SK-N-SH (cell line): ENCODE data around the gene ZNF454.

Source experiments
- CHD2 ChIP-seq: fragments of 150-350 bp; IDR thresholded peaks from 2 replicates; pipeline ENCODE4 v1.6.1; 2018; ENCODE audit warnings: low read length; ENCODE audit not compliant: partially characterized antibody
- FOXM1 ChIP-seq: IDR thresholded peaks from 2 replicates; pipeline ENCODE4 v1.4.0; 2012; ENCODE audit warnings: low read depth, mild to moderate bottlenecking
- GABPA ChIP-seq: IDR thresholded peaks from 2 replicates; pipeline ENCODE4 v1.4.0; 2012; ENCODE audit warnings: low read depth, mild to moderate bottlenecking
- MEF2A ChIP-seq: IDR thresholded peaks from 2 replicates; pipeline ENCODE4 v1.4.0; 2012; ENCODE audit warnings: low read depth, borderline replicate concordance
- TAF1 ChIP-seq: IDR thresholded peaks from 2 replicates; pipeline ENCODE4 v1.6.1; 2012; ENCODE audit warnings: low read depth, mild to moderate bottlenecking, low read length, moderate library complexity, borderline replicate concordance
- TEAD4 ChIP-seq: IDR thresholded peaks from 2 replicates; pipeline ENCODE4 v1.4.0; 2012; ENCODE audit warnings: mild to moderate bottlenecking, borderline replicate concordance; ENCODE audit not compliant: insufficient read depth
- TF ChIP-seq, protein P1 (sequence below): fragments of 200-600 bp; sonication (generic); IDR thresholded peaks from 2 replicates; pipeline ENCODE4 v1.6.1; 2017; ENCODE audit warnings: antibody characterized with exemption, mild to moderate bottlenecking, moderate library complexity
- TF ChIP-seq, protein P2 (sequence below): fragments of 150-350 bp; IDR thresholded peaks from 2 replicates; pipeline ENCODE4 v1.6.1; 2016; ENCODE audit warnings: mild to moderate bottlenecking, low read depth, low read length

DNA sequence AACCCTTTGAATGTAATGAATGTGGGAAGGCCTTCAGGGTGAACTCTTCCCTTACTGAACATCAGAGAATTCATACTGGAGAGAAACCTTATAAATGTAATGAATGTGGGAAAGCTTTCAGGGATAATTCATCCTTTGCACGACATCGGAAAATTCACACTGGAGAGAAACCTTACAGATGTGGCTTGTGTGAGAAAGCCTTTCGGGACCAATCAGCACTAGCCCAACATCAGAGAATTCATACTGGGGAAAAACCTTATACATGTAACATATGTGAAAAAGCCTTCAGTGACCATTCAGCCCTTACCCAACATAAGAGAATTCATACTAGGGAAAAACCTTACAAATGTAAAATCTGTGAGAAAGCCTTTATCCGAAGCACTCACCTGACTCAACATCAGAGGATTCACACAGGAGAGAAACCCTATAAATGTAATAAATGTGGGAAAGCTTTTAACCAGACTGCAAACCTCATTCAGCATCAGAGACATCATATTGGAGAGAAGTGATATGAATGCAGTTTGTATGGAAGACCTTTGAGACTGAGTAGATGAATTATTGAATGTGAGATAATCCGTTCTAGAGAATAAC lies 24.6 kb downstream of the ZNF454 start:
- TF ChIP-seq, protein P1, sequence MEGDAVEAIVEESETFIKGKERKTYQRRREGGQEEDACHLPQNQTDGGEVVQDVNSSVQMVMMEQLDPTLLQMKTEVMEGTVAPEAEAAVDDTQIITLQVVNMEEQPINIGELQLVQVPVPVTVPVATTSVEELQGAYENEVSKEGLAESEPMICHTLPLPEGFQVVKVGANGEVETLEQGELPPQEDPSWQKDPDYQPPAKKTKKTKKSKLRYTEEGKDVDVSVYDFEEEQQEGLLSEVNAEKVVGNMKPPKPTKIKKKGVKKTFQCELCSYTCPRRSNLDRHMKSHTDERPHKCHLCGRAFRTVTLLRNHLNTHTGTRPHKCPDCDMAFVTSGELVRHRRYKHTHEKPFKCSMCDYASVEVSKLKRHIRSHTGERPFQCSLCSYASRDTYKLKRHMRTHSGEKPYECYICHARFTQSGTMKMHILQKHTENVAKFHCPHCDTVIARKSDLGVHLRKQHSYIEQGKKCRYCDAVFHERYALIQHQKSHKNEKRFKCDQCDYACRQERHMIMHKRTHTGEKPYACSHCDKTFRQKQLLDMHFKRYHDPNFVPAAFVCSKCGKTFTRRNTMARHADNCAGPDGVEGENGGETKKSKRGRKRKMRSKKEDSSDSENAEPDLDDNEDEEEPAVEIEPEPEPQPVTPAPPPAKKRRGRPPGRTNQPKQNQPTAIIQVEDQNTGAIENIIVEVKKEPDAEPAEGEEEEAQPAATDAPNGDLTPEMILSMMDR, result no peak
- TF ChIP-seq TAF1 (no peak), CHD2 (no peak), TEAD4 (no peak), GABPA (no peak), MEF2A (no peak), FOXM1 (no peak)
- TF ChIP-seq, protein P2, sequence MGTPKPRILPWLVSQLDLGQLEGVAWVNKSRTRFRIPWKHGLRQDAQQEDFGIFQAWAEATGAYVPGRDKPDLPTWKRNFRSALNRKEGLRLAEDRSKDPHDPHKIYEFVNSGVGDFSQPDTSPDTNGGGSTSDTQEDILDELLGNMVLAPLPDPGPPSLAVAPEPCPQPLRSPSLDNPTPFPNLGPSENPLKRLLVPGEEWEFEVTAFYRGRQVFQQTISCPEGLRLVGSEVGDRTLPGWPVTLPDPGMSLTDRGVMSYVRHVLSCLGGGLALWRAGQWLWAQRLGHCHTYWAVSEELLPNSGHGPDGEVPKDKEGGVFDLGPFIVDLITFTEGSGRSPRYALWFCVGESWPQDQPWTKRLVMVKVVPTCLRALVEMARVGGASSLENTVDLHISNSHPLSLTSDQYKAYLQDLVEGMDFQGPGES, result no peak
